Duodenal mucosa (tissue), 2 donors: ENCODE measurements around the gene TMEM63A.
"Not testable (repeated sequence)": the region's sequence is repeated elsewhere in the genome, so short reads cannot be mapped to it uniquely, and the experiment has no call there.

ENCODE experiments used
- H3K27ac ChIP-seq: one replicate; pipeline ENCODE4 v1.7.0; 2013; ENCODE audit warnings: low read depth, low read length
- H3K27me3 ChIP-seq, 2 donors: one replicate each; pipeline ENCODE4 v1.7.0; 2013; ENCODE audit warnings: low read length in 2 of 2, control low read depth in 1 of 2; ENCODE audit not compliant: insufficient read depth in 2 of 2, control insufficient read depth in 1 of 2
- H3K36me3 ChIP-seq, 2 donors: one replicate each; pipeline ENCODE4 v1.7.0; 2013; ENCODE audit warnings: low read length in 2 of 2, control low read depth in 1 of 2; ENCODE audit not compliant: insufficient read depth in 2 of 2, control insufficient read depth in 1 of 2
- H3K4me1 ChIP-seq, 2 donors: one replicate each; pipeline ENCODE4 v1.7.0; 2013; ENCODE audit warnings: low read length in 2 of 2, control low read depth in 1 of 2; ENCODE audit not compliant: insufficient read depth in 2 of 2, control insufficient read depth in 1 of 2
- H3K4me3 ChIP-seq, 2 donors: one replicate each; pipeline ENCODE4 v1.7.0; 2013; ENCODE audit warnings: low read length in 2 of 2, low read depth in 1 of 2
- H3K9ac ChIP-seq, 2 donors: one replicate each; pipeline ENCODE4 v1.7.0; 2013; ENCODE audit warnings: low read length in 2 of 2, low read depth in 1 of 2
- H3K9me3 ChIP-seq, 2 donors: one replicate each; pipeline ENCODE4 v1.7.0; 2013; ENCODE audit warnings: low read length in 2 of 2, control low read depth in 1 of 2; ENCODE audit not compliant: control insufficient read depth in 1 of 2

The TMEM63A gene

DNA sequence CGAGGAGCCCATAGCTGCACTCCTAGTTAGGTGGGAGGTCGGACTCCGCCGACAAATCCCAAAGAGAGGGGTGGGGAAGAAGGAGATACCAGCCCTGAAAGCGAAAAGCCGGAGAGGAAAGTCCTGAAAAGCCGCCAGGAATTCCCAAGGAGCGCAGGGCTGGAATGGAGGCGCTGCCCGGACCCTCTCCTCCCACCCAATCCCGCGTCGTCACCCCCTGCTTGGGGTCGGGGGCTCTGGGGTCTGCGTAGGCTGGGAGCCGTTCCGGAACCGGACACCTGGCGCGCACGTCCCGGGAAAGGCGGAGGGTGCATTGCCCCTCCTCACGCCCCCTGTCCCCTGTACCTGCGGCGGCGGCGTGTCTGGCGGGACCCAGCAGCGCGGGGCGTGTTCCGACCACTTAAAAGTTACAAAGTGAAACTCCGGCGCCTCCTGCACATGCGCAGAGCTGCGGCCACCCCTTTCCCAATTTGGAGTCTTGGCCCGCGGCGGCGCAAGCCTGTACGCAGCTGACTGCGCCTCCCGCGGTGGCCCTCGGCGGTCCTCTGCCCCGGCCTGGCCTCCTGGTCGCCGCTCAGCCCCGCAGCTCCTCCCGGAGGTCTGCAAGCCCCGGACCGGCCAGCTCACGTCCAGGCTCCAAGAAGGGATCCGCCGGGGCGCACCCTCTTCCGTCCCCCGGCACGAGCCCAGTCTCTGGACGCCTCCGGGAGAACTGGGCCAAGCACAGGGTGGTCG, at the start of gene TMEM63A:
TSS of gene TMEM63A (minus strand) at position 422 of the 735 bp plus-strand sequence. CDS start 4,800 bp downstream, outside the sequence.
- Histone ChIP-seq H3K4me3 (peak within 1 kb of the TSS; percentile 81 to 89), H3K4me1 (peaks cover 44 to 52% of the 10 kb centered on the region in 2 donors), H3K27ac (peak within 1 kb of the TSS; percentile 92), H3K9me3 (no peaks in the 10 kb centered on the region), H3K9ac (peak within 1 kb of the TSS; percentile 96 to 97), H3K36me3 (peaks cover 3 to 9% of the 10 kb centered on the region in 2 donors), H3K27me3 (no peaks in the 10 kb centered on the region)

- Histone ChIP-seq H3K9me3 (no peaks in the 10 kb centered on the region), H3K27ac (no peak overlapping the region)
Measured at GRCh38 chr1:225931270-225932136, 49.3 kb upstream of the TMEM63A start.

DNA sequence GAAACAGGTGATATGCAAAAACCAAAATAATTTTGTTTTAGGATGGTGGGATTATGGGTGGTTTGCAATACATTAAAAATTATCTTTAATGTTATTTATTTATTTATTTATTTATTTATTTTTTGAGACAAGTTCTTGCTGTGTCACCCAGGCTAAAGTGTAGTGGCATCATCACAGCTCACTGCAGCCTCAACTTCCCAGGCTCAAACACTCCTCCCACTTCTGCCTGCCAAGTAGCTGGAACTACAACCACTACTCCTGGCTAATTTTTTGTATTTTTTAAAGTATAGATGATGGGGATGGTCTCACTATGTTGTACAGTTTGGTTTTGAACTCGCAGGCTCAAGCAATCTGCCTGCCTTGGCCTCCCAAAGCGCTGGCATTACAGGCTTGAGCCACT, 48.4 kb upstream of the TMEM63A start:
- Histone ChIP-seq H3K4me3 (no peak overlapping the region), H3K9ac (no peak overlapping the region), H3K9me3 (no peaks in the 10 kb centered on the region), H3K27me3 (no peaks in the 10 kb centered on the region), H3K4me1 (no peaks in the 10 kb centered on the region), H3K36me3 (no peaks in the 10 kb centered on the region), H3K27ac (no peak overlapping the region)

More at GRCh38 chr1:225931270-225932136, 49.3 kb upstream of the TMEM63A start:
- no peaks in the 10 kb centered on the region for H3K27me3 ChIP-seq
- H3K4me3 ChIP-seq: no peak overlapping the region
- no peaks in the 10 kb centered on the region for H3K36me3 ChIP-seq
- H3K9ac ChIP-seq: no peak overlapping the region
- no peaks in the 10 kb centered on the region for H3K4me1 ChIP-seq

GRCh38 chr1:225929462-225929861, 47.3 kb upstream of the TMEM63A start:
- not testable (repeated sequence) for H3K27me3 ChIP-seq, H3K9me3 ChIP-seq, H3K9ac ChIP-seq, H3K4me1 ChIP-seq, H3K4me3 ChIP-seq, H3K27ac ChIP-seq, H3K36me3 ChIP-seq

DNA sequence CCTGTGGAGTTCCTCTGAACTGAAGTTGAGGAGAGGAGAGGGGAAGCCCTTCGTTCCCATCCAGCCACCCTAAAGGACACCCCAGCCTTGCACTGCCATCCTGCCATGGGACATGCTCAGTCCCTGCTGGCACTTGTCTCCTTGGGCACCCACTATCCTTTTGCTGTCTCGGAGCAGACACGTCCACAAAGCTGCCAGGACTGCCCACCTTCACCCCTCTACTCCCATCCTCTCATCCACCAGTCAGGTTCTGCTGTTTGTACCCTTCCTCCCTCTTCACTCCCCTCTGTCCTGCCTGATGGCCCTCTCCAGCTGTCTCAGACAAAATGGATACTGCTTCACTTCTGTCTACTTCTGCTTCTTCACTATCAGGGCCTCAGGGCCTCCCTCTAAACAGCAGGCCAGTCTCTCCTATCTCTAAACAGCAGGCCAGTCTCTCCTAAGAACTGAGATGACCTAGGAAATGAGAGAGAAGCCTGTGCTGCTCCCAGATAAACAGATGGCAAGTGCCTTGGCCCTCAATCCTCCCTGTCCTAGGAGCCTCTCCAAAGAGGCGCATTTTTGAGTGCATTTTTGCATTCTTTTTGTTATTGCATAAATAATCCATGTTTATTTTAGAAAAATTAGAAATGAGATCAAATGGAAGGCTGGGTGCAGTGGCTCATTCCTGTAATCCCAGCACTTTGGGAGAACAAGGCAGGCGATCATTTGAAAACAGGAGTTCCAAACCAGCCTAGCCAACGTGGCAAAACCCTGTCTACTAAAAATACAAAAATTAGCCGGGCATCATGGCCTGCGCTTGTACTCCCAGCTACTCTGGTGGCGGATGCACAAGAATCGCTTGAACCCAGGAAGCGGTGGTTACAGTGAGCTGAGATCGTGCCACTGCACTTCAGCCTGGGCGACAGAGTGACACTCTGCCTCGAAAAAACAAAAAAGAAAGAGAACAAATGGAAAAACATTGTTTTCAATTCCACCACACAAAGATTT, 46.3 kb upstream of the TMEM63A start:
- H3K36me3 ChIP-seq: no peaks in the 10 kb centered on the region
- H3K9me3 ChIP-seq: no peaks in the 10 kb centered on the region
- no peak overlapping the region for H3K9ac ChIP-seq
- no peak overlapping the region for H3K4me3 ChIP-seq
- peaks cover under 1 to 1% of the 10 kb centered on the region in 2 donors for H3K4me1 ChIP-seq
- no peak overlapping the region for H3K27ac ChIP-seq
- no peaks in the 10 kb centered on the region for H3K27me3 ChIP-seq

DNA sequence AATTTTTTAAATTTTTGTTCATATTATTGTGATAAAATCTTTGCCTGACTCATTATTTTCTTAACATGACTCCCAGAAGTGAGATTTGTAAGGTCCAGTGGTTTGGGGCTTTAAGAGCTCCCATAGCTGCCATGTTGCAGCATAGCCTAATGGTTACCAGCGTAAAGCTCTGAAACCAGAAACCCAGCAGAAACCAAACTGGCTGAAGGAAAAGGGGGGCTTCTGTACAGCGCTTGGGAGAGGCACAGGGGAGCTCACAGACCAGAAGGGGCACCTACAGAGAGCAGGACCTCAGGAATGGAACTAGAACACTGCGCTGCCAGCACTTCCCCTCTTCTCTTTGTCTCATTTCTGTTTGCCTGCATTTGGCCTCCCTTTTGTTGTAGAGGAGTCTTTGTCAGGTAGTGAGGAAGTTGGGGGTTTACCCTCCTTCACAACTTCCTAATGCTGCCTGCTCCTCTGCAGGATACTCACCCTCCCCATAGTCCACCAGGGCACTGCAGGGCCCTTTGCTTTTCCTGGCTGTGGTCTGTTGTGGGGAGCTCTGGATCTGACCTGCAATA, 44.5 kb upstream of the TMEM63A start:
- Histone ChIP-seq H3K9me3 (no peaks in the 10 kb centered on the region), H3K4me1 (peaks cover 12 to 20% of the 10 kb centered on the region in 2 donors), H3K27me3 (no peaks in the 10 kb centered on the region), H3K9ac (no peak overlapping the region), H3K4me3 (no peak overlapping the region), H3K27ac (no peak overlapping the region), H3K36me3 (peaks cover 6% of the 10 kb centered on the region in 2 donors)

DNA sequence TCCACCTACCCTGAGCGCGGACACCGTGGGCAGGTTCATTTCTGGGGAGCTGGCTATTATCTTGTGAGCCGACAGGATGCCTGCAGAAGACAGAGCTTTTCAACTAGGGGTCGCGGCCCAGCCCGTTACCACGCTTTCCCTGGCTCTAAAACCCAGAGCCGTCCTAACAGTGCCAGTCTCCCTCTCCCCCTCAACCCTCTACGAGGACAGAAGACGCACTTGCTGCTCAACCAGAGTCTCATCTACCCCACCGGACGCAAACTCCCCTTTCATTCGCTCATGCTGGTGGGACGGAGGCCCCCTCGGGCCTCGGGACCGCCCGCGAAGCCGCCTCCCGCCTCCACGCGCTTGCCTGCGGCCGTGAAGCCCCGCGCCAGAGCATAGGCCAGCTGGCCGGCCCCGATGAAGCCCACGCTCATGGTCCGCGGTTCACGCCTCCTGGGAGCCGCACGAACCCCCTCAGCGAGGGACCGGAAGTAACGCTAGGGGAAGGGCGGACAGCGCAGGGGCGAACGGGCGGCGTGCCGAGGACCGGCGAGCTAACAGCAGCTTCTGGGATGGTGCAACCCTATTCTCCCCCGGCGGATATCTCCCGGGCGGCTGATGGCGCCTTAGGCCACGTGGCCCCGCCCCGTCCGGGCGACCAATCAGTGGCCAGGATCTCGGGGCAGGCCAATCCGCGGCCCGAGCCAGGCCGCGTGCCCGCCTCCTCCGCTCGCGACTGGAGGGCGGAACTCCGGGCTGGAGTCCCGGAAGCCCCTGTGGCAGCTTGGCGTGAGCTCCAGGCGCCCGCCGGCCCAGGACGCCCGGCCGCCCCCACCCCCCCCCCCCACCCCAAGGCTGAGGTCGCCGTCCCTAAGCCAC, 41.7 kb upstream of the TMEM63A start, which contains the start of gene PYCR2:
TSS of gene PYCR2 (minus strand) at position 559 of the 864 bp plus-strand sequence. CDS start at position 419, 140 bp downstream.
- H3K9ac ChIP-seq: peak within 1 kb of the TSS; percentile 91 to 98
- H3K27ac ChIP-seq: peak within 1 kb of the TSS; percentile 82
- no peaks in the 10 kb centered on the region for H3K9me3 ChIP-seq
- peak within 1 kb of the TSS; percentile 96 to 97 for H3K4me3 ChIP-seq
- no peaks in the 10 kb centered on the region for H3K27me3 ChIP-seq
- peaks cover 20 to 21% of the 10 kb centered on the region in 2 donors for H3K4me1 ChIP-seq
- H3K36me3 ChIP-seq: peaks cover 11 to 19% of the 10 kb centered on the region in 2 donors

GRCh38 chr1:225923381-225923691, 41.2 kb upstream of the TMEM63A start:
- peaks cover 20 to 21% of the 10 kb centered on the region in 2 donors for H3K4me1 ChIP-seq

More at GRCh38 chr1:225923381-225923691, 41.2 kb upstream of the TMEM63A start:
- H3K4me3 ChIP-seq: peak overlapping the region; percentile 96 to 97
- peaks cover 11 to 19% of the 10 kb centered on the region in 2 donors for H3K36me3 ChIP-seq
- peak overlapping the region; percentile 91 to 98 for H3K9ac ChIP-seq
- H3K27me3 ChIP-seq: no peaks in the 10 kb centered on the region
- H3K27ac ChIP-seq: no peak overlapping the region
- H3K9me3 ChIP-seq: no peaks in the 10 kb centered on the region
